Glutamatergic neuron (in vitro differentiated cells): ENCODE measurements around the gene DEPDC1B. TPM values are rescaled to one million over a fixed set of nuclear protein-coding genes. Genes with fewer than 3 reads are reported as not detected.

ENCODE experiments used
- DNase-seq: peaks from one replicate; pipeline ENCODE4 v3.0.0; 2022
- H3K27ac Mint-ChIP-seq: one replicate; pipeline ENCODE4 v1.8.0; 2020; ENCODE audit warnings: mild to moderate bottlenecking, mixed read lengths, inconsistent platforms; ENCODE audit not compliant: unreplicated experiment
- H3K27me3 Mint-ChIP-seq: one replicate; pipeline ENCODE4 v1.8.0; 2020; ENCODE audit warnings: mild to moderate bottlenecking, moderate library complexity, mixed read lengths, inconsistent platforms; ENCODE audit not compliant: unreplicated experiment
- H3K36me3 Mint-ChIP-seq: one replicate; pipeline ENCODE4 v1.8.0; 2020; ENCODE audit warnings: mild to moderate bottlenecking, mixed read lengths, inconsistent platforms; ENCODE audit not compliant: unreplicated experiment
- H3K4me1 Mint-ChIP-seq: one replicate; pipeline ENCODE4 v1.8.0; 2020; ENCODE audit warnings: mild to moderate bottlenecking, low read depth, mixed read lengths, inconsistent platforms; ENCODE audit not compliant: unreplicated experiment
- H3K4me3 Mint-ChIP-seq: one replicate; pipeline ENCODE4 v1.8.0; 2020; ENCODE audit warnings: mild to moderate bottlenecking, mixed read lengths, inconsistent platforms; ENCODE audit not compliant: unreplicated experiment
- H3K9me3 Mint-ChIP-seq: one replicate; pipeline ENCODE4 v1.8.0; 2020; ENCODE audit warnings: mild to moderate bottlenecking, moderate library complexity, mixed read lengths, inconsistent platforms; ENCODE audit not compliant: unreplicated experiment
- total RNA-seq: library from RNA; stranded (reverse); fragmentation: NEBNext Ultra II Directional; extraction: Animal tissue kit (Norgen Biotek cat#: 25700); gene quantifications from one replicate; pipeline ENCODE4 v1.2.1, GENCODE V29; 2021; ENCODE audit not compliant: unreplicated experiment
- TF ChIP-seq, protein P1 (sequence below): fragments of 200-600 bp; sonication (generic); IDR thresholded peaks from one replicate; pipeline ENCODE4 v1.5.0; 2021; ENCODE audit not compliant: partially characterized antibody, unreplicated experiment

DEPDC1B gene
- total RNA-seq, 1 donor from 2014 or later = 8.2 TPM

GRCh38 chr5:60699288-60699608 lies 718 bp downstream of the DEPDC1B start:
- Mint-ChIP-seq H3K4me3 (peak overlapping the region; percentile 92), H3K4me1 (peaks cover 7% of the 10 kb centered on the region), H3K27ac (peak overlapping the region; percentile 86), H3K9me3 (peaks cover 5% of the 10 kb centered on the region), H3K36me3 (no peaks in the 10 kb centered on the region), H3K27me3 (peaks cover 5% of the 10 kb centered on the region)
- DNase-seq = no peak
- TF ChIP-seq, protein P1, sequence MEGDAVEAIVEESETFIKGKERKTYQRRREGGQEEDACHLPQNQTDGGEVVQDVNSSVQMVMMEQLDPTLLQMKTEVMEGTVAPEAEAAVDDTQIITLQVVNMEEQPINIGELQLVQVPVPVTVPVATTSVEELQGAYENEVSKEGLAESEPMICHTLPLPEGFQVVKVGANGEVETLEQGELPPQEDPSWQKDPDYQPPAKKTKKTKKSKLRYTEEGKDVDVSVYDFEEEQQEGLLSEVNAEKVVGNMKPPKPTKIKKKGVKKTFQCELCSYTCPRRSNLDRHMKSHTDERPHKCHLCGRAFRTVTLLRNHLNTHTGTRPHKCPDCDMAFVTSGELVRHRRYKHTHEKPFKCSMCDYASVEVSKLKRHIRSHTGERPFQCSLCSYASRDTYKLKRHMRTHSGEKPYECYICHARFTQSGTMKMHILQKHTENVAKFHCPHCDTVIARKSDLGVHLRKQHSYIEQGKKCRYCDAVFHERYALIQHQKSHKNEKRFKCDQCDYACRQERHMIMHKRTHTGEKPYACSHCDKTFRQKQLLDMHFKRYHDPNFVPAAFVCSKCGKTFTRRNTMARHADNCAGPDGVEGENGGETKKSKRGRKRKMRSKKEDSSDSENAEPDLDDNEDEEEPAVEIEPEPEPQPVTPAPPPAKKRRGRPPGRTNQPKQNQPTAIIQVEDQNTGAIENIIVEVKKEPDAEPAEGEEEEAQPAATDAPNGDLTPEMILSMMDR = no peak

DNA sequence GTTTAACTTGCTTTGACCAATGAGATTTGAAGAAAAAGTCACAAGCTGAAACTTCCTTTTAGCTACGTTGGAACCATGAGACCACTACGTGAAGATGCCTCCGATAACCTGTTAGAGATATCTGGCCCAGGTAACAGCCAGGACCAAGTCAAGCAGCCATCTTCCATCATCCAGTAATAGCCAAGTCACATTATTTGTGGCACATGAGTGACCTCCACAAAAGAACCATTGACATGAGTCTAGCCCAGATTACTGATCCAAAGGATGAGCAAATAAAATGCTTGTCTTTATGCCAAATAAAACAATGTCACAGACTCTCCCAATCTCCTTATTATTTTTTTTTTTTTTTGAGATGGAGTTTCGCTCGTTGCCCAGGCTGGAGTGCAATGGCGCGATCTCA lies 1.6 kb downstream of the DEPDC1B start:
- Mint-ChIP-seq H3K9me3 (peaks cover 3% of the 10 kb centered on the region), H3K36me3 (no peaks in the 10 kb centered on the region), H3K27me3 (peaks cover 5% of the 10 kb centered on the region), H3K4me1 (peaks cover 7% of the 10 kb centered on the region), H3K4me3 (peak overlapping the region; percentile 92), H3K27ac (peak overlapping the region; percentile 30)
- TF ChIP-seq, protein P1 = no peak
- no peak for DNase-seq

- H3K4me1 Mint-ChIP-seq = peaks cover 7% of the 10 kb centered on the region
- no peak overlapping the region for H3K4me3 Mint-ChIP-seq
- no peak overlapping the region for H3K27ac Mint-ChIP-seq
- DNase-seq = no peak
- H3K36me3 Mint-ChIP-seq = peaks cover 5% of the 10 kb centered on the region
- no peaks in the 10 kb centered on the region for H3K27me3 Mint-ChIP-seq
- H3K9me3 Mint-ChIP-seq = no peaks in the 10 kb centered on the region
- TF ChIP-seq, protein P1 = no peak
These were observed 9.6 kb downstream of the DEPDC1B start for GRCh38 chr5:60690326-60690725.

- no peak overlapping the region for H3K27ac Mint-ChIP-seq
These were observed 11.0 kb downstream of the DEPDC1B start for GRCh38 chr5:60688980-60689379.

GRCh38 chr5:60687927-60688720 lies 11.8 kb downstream of the DEPDC1B start:
- H3K27me3 Mint-ChIP-seq = no peaks in the 10 kb centered on the region
- no peak overlapping the region for H3K27ac Mint-ChIP-seq
- no peak for DNase-seq
- H3K4me1 Mint-ChIP-seq = peaks cover 7% of the 10 kb centered on the region
- TF ChIP-seq, protein P1 = peak; percentile 51
- peaks cover 5% of the 10 kb centered on the region for H3K36me3 Mint-ChIP-seq
- H3K9me3 Mint-ChIP-seq = no peaks in the 10 kb centered on the region
- H3K4me3 Mint-ChIP-seq = no peak overlapping the region

More at GRCh38 chr5:60688980-60689379, 11.0 kb downstream of the DEPDC1B start:
- H3K27me3 Mint-ChIP-seq = no peaks in the 10 kb centered on the region
- DNase-seq = no peak
- H3K4me3 Mint-ChIP-seq = no peak overlapping the region
- no peaks in the 10 kb centered on the region for H3K9me3 Mint-ChIP-seq
- H3K36me3 Mint-ChIP-seq = peaks cover 5% of the 10 kb centered on the region
- TF ChIP-seq, protein P1 = no peak
- peaks cover 7% of the 10 kb centered on the region for H3K4me1 Mint-ChIP-seq
